DOHH2 (cell line): ENCODE measurements around the gene MICAL3.

Source experiments
- EZH2phosphoT487 ChIP-seq: fragments of 200-600 bp; sonication (generic); IDR thresholded peaks from 2 replicates; pipeline ENCODE4 v1.6.1; 2017; ENCODE audit warnings: borderline replicate concordance, mild to moderate bottlenecking, antibody characterized with exemption, low read length, moderate library complexity, mixed read lengths
- TF ChIP-seq, protein P1 (sequence below): fragments of 200-600 bp; sonication (generic); IDR thresholded peaks from one replicate; pipeline ENCODE4 v1.5.1; 2014; ENCODE audit warnings: antibody characterized with exemption, mild to moderate bottlenecking, low read depth, low read length; ENCODE audit not compliant: poor library complexity, severe bottlenecking

DNA sequence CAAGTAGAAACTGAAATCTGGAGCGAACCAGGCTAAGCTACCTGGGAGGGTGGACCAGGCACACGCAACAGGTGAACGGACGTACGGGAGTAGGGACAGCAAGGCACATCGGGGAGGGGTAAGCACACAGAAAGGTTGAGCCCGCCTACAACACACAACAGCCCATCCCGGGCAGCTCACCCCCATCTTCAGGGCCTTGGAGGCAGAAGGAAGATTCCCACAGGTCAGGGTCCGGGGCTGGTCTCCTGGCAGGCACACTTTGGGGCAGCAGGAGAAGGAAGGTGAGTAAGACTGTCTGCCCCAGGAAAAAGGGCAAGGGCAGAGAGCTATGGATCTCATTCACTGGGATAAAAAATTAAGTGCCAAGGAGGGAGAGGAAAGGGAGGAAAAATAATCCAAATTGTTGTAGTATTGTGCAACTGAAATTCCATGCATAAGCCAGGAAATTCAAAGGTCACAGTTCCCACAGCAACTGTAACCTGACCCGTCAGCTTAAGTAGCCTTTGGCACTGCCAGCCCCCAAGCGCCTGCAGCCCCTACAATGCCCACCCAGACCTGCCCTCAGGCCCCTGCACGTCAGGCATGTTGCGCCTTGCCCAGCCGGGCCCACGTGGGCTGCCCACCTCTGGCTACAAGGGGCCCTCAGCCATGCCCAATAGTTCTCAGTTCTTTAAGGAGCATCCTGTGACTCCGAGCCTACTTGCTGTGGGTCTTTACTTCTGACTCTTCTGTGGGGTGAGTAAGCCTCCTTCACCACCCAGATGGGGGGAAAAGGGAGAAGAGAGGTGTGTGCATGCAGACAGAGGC lies 51.8 kb downstream of the MICAL3 start:
- TF ChIP-seq, protein P1, sequence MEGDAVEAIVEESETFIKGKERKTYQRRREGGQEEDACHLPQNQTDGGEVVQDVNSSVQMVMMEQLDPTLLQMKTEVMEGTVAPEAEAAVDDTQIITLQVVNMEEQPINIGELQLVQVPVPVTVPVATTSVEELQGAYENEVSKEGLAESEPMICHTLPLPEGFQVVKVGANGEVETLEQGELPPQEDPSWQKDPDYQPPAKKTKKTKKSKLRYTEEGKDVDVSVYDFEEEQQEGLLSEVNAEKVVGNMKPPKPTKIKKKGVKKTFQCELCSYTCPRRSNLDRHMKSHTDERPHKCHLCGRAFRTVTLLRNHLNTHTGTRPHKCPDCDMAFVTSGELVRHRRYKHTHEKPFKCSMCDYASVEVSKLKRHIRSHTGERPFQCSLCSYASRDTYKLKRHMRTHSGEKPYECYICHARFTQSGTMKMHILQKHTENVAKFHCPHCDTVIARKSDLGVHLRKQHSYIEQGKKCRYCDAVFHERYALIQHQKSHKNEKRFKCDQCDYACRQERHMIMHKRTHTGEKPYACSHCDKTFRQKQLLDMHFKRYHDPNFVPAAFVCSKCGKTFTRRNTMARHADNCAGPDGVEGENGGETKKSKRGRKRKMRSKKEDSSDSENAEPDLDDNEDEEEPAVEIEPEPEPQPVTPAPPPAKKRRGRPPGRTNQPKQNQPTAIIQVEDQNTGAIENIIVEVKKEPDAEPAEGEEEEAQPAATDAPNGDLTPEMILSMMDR: no peak
- no peak for TF ChIP-seq EZH2phosphoT487
